ENCODE data around the gene LAMTOR1. TPM values are rescaled to one million over a fixed set of nuclear protein-coding genes. Genes with fewer than 3 reads are reported as not detected.

LAMTOR1 gene
- total RNA-seq, 2 experiments from 2014 or later: 61.8 to 64.1 TPM

DNA sequence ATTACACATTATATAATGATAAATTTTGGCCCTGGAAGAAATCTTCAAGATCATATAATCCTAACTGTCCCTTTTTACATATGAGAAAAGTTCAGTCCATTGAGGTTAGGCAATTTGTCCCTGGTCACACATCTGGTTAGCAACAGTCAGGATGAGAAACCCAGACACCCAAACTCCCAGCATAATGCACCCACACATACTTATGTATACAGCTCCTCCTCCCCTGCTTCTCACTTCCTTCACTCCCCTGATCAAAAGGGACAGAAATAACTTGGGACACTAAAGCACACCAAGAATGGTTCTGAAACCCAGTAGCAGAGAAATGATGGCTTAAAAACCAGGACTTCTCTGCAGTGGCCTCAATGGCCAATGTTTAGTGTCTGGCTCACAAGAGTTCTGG is 33.9 kb downstream of the LAMTOR1 start:
- H3K4me3 ChIP-seq (ENCODE audit: low read depth, low read length, poor library complexity, severe bottlenecking): no peak overlapping the region
- ChIA-PET POLR2A (interaction anchor here (1.1 kb wide), 1 partner anchor 9 kb away, joined by 3 read pairs; no protein-coding TSS in a partner anchor), CTCF (ENCODE audit: unreplicated experiment) (no interaction called here)
- H3K4me1 ChIP-seq (ENCODE audit: insufficient read depth, low read length, poor library complexity, severe bottlenecking): peaks cover 30% of the 10 kb centered on the region
- H3K79me2 ChIP-seq (ENCODE audit: insufficient read depth, low read depth, low read length): peaks cover 44% of the 10 kb centered on the region
- no TSS peak for BruUV-seq (replicated peaks)
- intact Hi-C loops (cut with micrococcal nuclease; ENCODE audit: unreplicated experiment): no loop called here
- H3K9me3 ChIP-seq (ENCODE audit: low read length): no peaks in the 10 kb centered on the region
- no peak for DNase-seq (ENCODE audit: low spot score)
- H3K9me2 ChIP-seq (ENCODE audit: insufficient read depth, low read length): no peaks in the 10 kb centered on the region
- H4K20me1 ChIP-seq (ENCODE audit: insufficient read depth, low read length): peaks cover 22% of the 10 kb centered on the region
- H3K36me3 ChIP-seq (ENCODE audit: insufficient read depth, low read length): peaks cover 54% of the 10 kb centered on the region
- H3K4me2 ChIP-seq (ENCODE audit: low read length): peak overlapping the region; percentile 20; the same call in 1 of the 2 replicates
- no peak overlapping the region for H2AFZ ChIP-seq (ENCODE audit: low read length)
- TF ChIP-seq, protein P1, sequence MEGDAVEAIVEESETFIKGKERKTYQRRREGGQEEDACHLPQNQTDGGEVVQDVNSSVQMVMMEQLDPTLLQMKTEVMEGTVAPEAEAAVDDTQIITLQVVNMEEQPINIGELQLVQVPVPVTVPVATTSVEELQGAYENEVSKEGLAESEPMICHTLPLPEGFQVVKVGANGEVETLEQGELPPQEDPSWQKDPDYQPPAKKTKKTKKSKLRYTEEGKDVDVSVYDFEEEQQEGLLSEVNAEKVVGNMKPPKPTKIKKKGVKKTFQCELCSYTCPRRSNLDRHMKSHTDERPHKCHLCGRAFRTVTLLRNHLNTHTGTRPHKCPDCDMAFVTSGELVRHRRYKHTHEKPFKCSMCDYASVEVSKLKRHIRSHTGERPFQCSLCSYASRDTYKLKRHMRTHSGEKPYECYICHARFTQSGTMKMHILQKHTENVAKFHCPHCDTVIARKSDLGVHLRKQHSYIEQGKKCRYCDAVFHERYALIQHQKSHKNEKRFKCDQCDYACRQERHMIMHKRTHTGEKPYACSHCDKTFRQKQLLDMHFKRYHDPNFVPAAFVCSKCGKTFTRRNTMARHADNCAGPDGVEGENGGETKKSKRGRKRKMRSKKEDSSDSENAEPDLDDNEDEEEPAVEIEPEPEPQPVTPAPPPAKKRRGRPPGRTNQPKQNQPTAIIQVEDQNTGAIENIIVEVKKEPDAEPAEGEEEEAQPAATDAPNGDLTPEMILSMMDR (conservative IDR thresholded peaks at IDR 0.05; ENCODE audit: low read length): no peak
- no peak for TF ChIP-seq EZH2phosphoT487 (IDR thresholded peaks at IDR 0.05; ENCODE audit: borderline replicate concordance, low read depth, low read length)
- no peak overlapping the region for H3K27ac ChIP-seq (ENCODE audit: low read depth, low read length, poor library complexity, severe bottlenecking)

DNA sequence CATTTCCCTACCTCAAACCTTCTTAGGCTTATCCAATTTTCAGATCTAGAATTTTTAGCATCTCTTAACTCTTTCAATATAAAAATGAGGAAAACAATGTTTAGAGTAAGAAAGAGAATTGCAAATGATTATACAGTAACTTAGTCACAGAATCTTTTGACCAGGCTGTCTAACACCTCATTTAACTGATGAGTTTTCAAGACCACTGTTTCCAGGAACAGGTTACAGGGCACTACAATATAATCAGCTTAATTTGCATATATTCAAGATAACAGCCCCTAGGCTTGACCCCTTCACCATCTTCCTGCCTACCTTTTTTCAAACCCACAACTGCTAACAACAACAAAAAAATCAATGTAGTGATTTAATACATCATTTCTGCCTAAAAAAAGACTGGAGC is 35.4 kb downstream of the LAMTOR1 start:
- no peak for DNase-seq (ENCODE audit: low spot score)
- ChIA-PET CTCF (ENCODE audit: unreplicated experiment) (no interaction called here), POLR2A (interaction anchor here (0.6 to 1.4 kb wide), 3 partner anchors 9 to 25 kb away, joined by 3 to 4 read pairs (median 3); no protein-coding TSS in a partner anchor)
- no peaks in the 10 kb centered on the region for H3K9me3 ChIP-seq (ENCODE audit: low read length)
- peaks cover 30% of the 10 kb centered on the region for H3K4me1 ChIP-seq (ENCODE audit: insufficient read depth, low read length, poor library complexity, severe bottlenecking)
- H3K4me3 ChIP-seq (ENCODE audit: low read depth, low read length, poor library complexity, severe bottlenecking): no peak overlapping the region
- H2AFZ ChIP-seq (ENCODE audit: low read length): no peak overlapping the region
- no TSS peak for BruUV-seq (replicated peaks)
- peaks cover 35% of the 10 kb centered on the region for H3K79me2 ChIP-seq (ENCODE audit: insufficient read depth, low read depth, low read length)
- no peak overlapping the region for H3K4me2 ChIP-seq (ENCODE audit: low read length)
- no peaks in the 10 kb centered on the region for H3K9me2 ChIP-seq (ENCODE audit: insufficient read depth, low read length)
- H3K27ac ChIP-seq (ENCODE audit: low read depth, low read length, poor library complexity, severe bottlenecking): no peak overlapping the region
- peaks cover 22% of the 10 kb centered on the region for H4K20me1 ChIP-seq (ENCODE audit: insufficient read depth, low read length)
- H3K36me3 ChIP-seq (ENCODE audit: insufficient read depth, low read length): peaks cover 57% of the 10 kb centered on the region
- TF ChIP-seq, protein P1 (conservative IDR thresholded peaks at IDR 0.05; ENCODE audit: low read length): no peak
- intact Hi-C loops (cut with micrococcal nuclease; ENCODE audit: unreplicated experiment): no loop called here

DNA sequence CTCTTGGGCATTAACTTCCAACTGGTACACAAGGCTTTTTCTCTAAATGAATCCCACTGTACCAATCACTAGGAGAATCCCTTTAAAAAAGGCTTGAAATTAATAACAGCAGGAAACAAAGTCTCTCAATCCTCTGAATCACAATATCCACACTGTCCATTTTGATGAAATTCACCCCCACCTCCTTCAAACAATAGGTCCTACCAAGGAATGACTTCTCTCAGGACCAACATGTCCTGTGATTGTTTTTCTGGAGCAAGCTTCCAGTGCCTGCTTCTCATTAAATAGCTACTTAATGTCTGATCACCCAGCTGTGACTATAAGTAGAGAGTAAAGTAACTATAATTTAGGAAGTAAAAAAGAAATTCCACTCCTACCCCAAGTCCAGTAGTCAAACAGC is 35.8 kb downstream of the LAMTOR1 start:
- POLR2A ChIA-PET: interaction anchor here (0.7 to 1.4 kb wide), 3 partner anchors 9 to 24 kb away, joined by 3 to 4 read pairs (median 3); no protein-coding TSS in a partner anchor
- BruUV-seq (replicated peaks): no TSS peak
- no peaks in the 10 kb centered on the region for H3K9me2 ChIP-seq (ENCODE audit: insufficient read depth, low read length)
- H4K20me1 ChIP-seq (ENCODE audit: insufficient read depth, low read length): peaks cover 20% of the 10 kb centered on the region
- no peak for TF ChIP-seq EZH2phosphoT487 (IDR thresholded peaks at IDR 0.05; ENCODE audit: borderline replicate concordance, low read depth, low read length)
- TF ChIP-seq, protein P1 (conservative IDR thresholded peaks at IDR 0.05; ENCODE audit: low read length): no peak
- no peak for DNase-seq (ENCODE audit: low spot score)
- peaks cover 62% of the 10 kb centered on the region for H3K36me3 ChIP-seq (ENCODE audit: insufficient read depth, low read length)
- H3K79me2 ChIP-seq (ENCODE audit: insufficient read depth, low read depth, low read length): peaks cover 30% of the 10 kb centered on the region
- intact Hi-C loops (cut with micrococcal nuclease; ENCODE audit: unreplicated experiment): no loop called here
- no peaks in the 10 kb centered on the region for H3K9me3 ChIP-seq (ENCODE audit: low read length)
- no peak overlapping the region for H3K4me2 ChIP-seq (ENCODE audit: low read length)
- no peak overlapping the region for H3K4me3 ChIP-seq (ENCODE audit: low read depth, low read length, poor library complexity, severe bottlenecking)
- H3K4me1 ChIP-seq (ENCODE audit: insufficient read depth, low read length, poor library complexity, severe bottlenecking): peaks cover 26% of the 10 kb centered on the region
- CTCF ChIA-PET (ENCODE audit: unreplicated experiment): no interaction called here
- no peak overlapping the region for H2AFZ ChIP-seq (ENCODE audit: low read length)
- no peak overlapping the region for H3K27ac ChIP-seq (ENCODE audit: low read depth, low read length, poor library complexity, severe bottlenecking)
